SK-N-SH treated with all-trans-retinoic acid at 6 μM for 48 hours (cell line): Measurements from ENCODE around the gene DNAJC5G.

Source experiments
- ATAC-seq: fragments of 200-7000 bp; cut with Tn5 transposase; 3 replicates; pipeline ENCODE4 v1.9.1; 2020; ENCODE audit warnings: mild to moderate bottlenecking, moderate library complexity
- ARNTL ChIP-seq: fragments of 450-650 bp; formaldehyde crosslinking; IDR thresholded peaks from 2 replicates; pipeline ENCODE4 v1.5.0; 2020; ENCODE audit warnings: low read depth, mild to moderate bottlenecking, moderate library complexity, borderline replicate concordance
- BACH2 ChIP-seq: fragments of 250-450 bp; sonication (Bioruptor Pico); IDR thresholded peaks from 2 replicates; pipeline ENCODE4 v1.9.0; 2021; ENCODE audit warnings: mild to moderate bottlenecking, borderline replicate concordance
- CSRNP3 ChIP-seq: fragments of 250-450 bp; sonication (Bioruptor Pico); IDR thresholded peaks from 2 replicates; pipeline ENCODE4 v1.5.1; 2021; ENCODE audit warnings: mild to moderate bottlenecking, moderate library complexity
- ESRRG ChIP-seq: fragments of 250-450 bp; sonication (Bioruptor Pico); IDR thresholded peaks from 2 replicates; pipeline ENCODE4 v1.6.1; 2021; ENCODE audit warnings: mild to moderate bottlenecking
- GLIS3 ChIP-seq: fragments of 250-450 bp; sonication (Bioruptor Pico); IDR thresholded peaks from 2 replicates; pipeline ENCODE4 v1.5.0; 2020; ENCODE audit warnings: mild to moderate bottlenecking, moderate library complexity
- ISL1 ChIP-seq: fragments of 250-450 bp; sonication (Bioruptor Pico); IDR thresholded peaks from 2 replicates; pipeline ENCODE4 v2.1.2; 2022; ENCODE audit warnings: mild to moderate bottlenecking, moderate library complexity
- OSR1 ChIP-seq: fragments of 250-450 bp; sonication (Bioruptor Pico); IDR thresholded peaks from 2 replicates; pipeline ENCODE4 v1.8.0; 2022; ENCODE audit warnings: moderate library complexity, mild to moderate bottlenecking, inconsistent platforms
- POU6F1 ChIP-seq: fragments of 250-450 bp; sonication (Bioruptor Pico); IDR thresholded peaks from 2 replicates; pipeline ENCODE4 v1.8.0; 2021; ENCODE audit warnings: low read depth, mild to moderate bottlenecking, moderate library complexity, borderline replicate concordance
- PPARA ChIP-seq: fragments of 250-450 bp; sonication (Bioruptor Pico); IDR thresholded peaks from 2 replicates; pipeline ENCODE4 v1.5.0; 2020; ENCODE audit warnings: mild to moderate bottlenecking, borderline replicate concordance
- RARB ChIP-seq: fragments of 250-450 bp; sonication (Bioruptor Pico); IDR thresholded peaks from 2 replicates; pipeline ENCODE4 v1.8.0; 2021; ENCODE audit warnings: mild to moderate bottlenecking, moderate library complexity
- SNAI2 ChIP-seq: fragments of 250-450 bp; sonication (Bioruptor Pico); IDR thresholded peaks from 2 replicates; pipeline ENCODE4 v1.5.0; 2020; ENCODE audit warnings: mild to moderate bottlenecking, moderate library complexity
- TCF4 ChIP-seq: fragments of 250-450 bp; sonication (Bioruptor Pico); IDR thresholded peaks from 2 replicates; pipeline ENCODE4 v1.8.0; 2021; ENCODE audit warnings: mild to moderate bottlenecking, moderate library complexity, borderline replicate concordance
- TOX ChIP-seq: fragments of 250-450 bp; sonication (Bioruptor Pico); IDR thresholded peaks from 2 replicates; pipeline ENCODE4 v1.8.0; 2021; ENCODE audit warnings: mild to moderate bottlenecking, moderate library complexity, borderline replicate concordance
- ZFP3 ChIP-seq: fragments of 250-450 bp; sonication (Bioruptor Pico); IDR thresholded peaks from 2 replicates; pipeline ENCODE4 v1.5.0; 2020; ENCODE audit warnings: mild to moderate bottlenecking, moderate library complexity
- ZFP30 ChIP-seq: fragments of 450-650 bp; formaldehyde crosslinking; IDR thresholded peaks from 2 replicates; pipeline ENCODE4 v1.5.0; 2022; ENCODE audit warnings: mild to moderate bottlenecking, moderate library complexity
- ZNF565 ChIP-seq: fragments of 450-650 bp; formaldehyde crosslinking; conservative IDR thresholded peaks from 2 replicates; pipeline ENCODE4 v1.5.0; 2020; ENCODE audit warnings: low read depth, mild to moderate bottlenecking, moderate library complexity
- ZNF70 ChIP-seq: fragments of 450-650 bp; formaldehyde crosslinking; IDR thresholded peaks from 2 replicates; pipeline ENCODE4 v1.5.0; 2020; ENCODE audit warnings: mild to moderate bottlenecking, moderate library complexity
- ZNF8 ChIP-seq: fragments of 450-650 bp; formaldehyde crosslinking; IDR thresholded peaks from 2 replicates; pipeline ENCODE4 v1.5.0; 2020; ENCODE audit warnings: mild to moderate bottlenecking, moderate library complexity
- TF ChIP-seq, protein P1 (sequence below): fragments of 250-450 bp; sonication (Bioruptor Pico); IDR thresholded peaks from 2 replicates; pipeline ENCODE4 v1.5.0; 2020; ENCODE audit warnings: mild to moderate bottlenecking, moderate library complexity
- TF ChIP-seq, protein P2 (sequence below): fragments of 250-450 bp; sonication (Bioruptor Pico); IDR thresholded peaks from 2 replicates; pipeline ENCODE4 v1.8.0; 2020; ENCODE audit warnings: mild to moderate bottlenecking, moderate library complexity, borderline replicate concordance
- TF ChIP-seq, protein P3 (sequence below): fragments of 250-450 bp; sonication (Bioruptor Pico); IDR thresholded peaks from 2 replicates; pipeline ENCODE4 v1.5.1; 2020; ENCODE audit warnings: low read depth, mild to moderate bottlenecking, moderate library complexity

Gene DNAJC5G

DNA sequence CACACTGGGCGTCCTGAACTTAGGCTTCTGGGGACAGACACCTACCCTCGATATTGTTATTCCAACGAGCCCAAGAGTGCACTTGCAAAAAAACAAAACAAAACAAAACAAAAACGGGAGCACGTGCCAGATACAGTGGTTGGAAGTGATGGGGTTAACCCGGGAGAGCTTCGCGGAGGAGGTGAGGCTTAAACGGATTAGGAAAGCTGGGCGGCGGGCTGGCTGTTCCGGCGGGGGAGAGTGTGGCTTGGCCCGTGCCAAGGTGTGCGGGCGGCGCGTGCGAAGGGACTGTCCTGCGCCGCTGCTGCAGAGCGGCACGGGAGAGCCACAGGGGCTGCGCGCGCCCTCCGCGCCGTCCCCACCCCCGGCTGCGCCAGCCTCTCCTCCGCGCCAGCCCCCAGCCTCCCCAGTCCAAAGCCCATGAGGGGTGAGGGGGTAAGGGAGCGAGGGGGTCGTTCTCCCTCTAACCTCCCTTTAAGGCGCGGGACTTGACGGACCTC, 10.9 kb upstream of the DNAJC5G start:
- ATAC-seq: peak; percentile 36
- TF ChIP-seq BACH2 (CRISPR knock-in tag) (no peak), ZFP30 (CRISPR knock-in tag) (no peak), ISL1 (CRISPR knock-in tag) (no peak), ZNF8 (CRISPR knock-in tag) (no peak), ZNF70 (no peak), ZFP3 (CRISPR knock-in tag) (no peak), ARNTL (CRISPR knock-in tag) (no peak), ZNF565 (CRISPR knock-in tag) (no peak), OSR1 (CRISPR knock-in tag) (no peak), CSRNP3 (no peak), POU6F1 (CRISPR knock-in tag) (no peak), SNAI2 (no peak), RARB (CRISPR knock-in tag) (no peak), GLIS3 (CRISPR knock-in tag) (no peak)
- TF ChIP-seq, protein P1, sequence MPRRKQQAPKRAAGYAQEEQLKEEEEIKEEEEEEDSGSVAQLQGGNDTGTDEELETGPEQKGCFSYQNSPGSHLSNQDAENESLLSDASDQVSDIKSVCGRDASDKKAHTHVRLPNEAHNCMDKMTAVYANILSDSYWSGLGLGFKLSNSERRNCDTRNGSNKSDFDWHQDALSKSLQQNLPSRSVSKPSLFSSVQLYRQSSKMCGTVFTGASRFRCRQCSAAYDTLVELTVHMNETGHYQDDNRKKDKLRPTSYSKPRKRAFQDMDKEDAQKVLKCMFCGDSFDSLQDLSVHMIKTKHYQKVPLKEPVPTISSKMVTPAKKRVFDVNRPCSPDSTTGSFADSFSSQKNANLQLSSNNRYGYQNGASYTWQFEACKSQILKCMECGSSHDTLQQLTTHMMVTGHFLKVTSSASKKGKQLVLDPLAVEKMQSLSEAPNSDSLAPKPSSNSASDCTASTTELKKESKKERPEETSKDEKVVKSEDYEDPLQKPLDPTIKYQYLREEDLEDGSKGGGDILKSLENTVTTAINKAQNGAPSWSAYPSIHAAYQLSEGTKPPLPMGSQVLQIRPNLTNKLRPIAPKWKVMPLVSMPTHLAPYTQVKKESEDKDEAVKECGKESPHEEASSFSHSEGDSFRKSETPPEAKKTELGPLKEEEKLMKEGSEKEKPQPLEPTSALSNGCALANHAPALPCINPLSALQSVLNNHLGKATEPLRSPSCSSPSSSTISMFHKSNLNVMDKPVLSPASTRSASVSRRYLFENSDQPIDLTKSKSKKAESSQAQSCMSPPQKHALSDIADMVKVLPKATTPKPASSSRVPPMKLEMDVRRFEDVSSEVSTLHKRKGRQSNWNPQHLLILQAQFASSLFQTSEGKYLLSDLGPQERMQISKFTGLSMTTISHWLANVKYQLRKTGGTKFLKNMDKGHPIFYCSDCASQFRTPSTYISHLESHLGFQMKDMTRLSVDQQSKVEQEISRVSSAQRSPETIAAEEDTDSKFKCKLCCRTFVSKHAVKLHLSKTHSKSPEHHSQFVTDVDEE: no peak
- TF ChIP-seq, protein P2, sequence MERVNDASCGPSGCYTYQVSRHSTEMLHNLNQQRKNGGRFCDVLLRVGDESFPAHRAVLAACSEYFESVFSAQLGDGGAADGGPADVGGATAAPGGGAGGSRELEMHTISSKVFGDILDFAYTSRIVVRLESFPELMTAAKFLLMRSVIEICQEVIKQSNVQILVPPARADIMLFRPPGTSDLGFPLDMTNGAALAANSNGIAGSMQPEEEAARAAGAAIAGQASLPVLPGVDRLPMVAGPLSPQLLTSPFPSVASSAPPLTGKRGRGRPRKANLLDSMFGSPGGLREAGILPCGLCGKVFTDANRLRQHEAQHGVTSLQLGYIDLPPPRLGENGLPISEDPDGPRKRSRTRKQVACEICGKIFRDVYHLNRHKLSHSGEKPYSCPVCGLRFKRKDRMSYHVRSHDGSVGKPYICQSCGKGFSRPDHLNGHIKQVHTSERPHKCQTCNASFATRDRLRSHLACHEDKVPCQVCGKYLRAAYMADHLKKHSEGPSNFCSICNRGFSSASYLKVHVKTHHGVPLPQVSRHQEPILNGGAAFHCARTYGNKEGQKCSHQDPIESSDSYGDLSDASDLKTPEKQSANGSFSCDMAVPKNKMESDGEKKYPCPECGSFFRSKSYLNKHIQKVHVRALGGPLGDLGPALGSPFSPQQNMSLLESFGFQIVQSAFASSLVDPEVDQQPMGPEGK: no peak

GRCh38 chr2:27264753-27265535, 10.3 kb upstream of the DNAJC5G start:
- ATAC-seq: peak; percentile 84
- TF ChIP-seq SNAI2 (peak; percentile 70; the same call in 1 of the 2 replicates), RARB (CRISPR knock-in tag) (no peak), ARNTL (CRISPR knock-in tag) (peak; percentile 77; the same call in 1 of the 2 replicates)
- TF ChIP-seq, protein P2: peak; percentile 68; the same call in 1 of the 2 replicates

- no peak for ATAC-seq
- TF ChIP-seq TOX (CRISPR knock-in tag): no peak
- TF ChIP-seq TCF4 (CRISPR knock-in tag): no peak
- TF ChIP-seq, protein P3, sequence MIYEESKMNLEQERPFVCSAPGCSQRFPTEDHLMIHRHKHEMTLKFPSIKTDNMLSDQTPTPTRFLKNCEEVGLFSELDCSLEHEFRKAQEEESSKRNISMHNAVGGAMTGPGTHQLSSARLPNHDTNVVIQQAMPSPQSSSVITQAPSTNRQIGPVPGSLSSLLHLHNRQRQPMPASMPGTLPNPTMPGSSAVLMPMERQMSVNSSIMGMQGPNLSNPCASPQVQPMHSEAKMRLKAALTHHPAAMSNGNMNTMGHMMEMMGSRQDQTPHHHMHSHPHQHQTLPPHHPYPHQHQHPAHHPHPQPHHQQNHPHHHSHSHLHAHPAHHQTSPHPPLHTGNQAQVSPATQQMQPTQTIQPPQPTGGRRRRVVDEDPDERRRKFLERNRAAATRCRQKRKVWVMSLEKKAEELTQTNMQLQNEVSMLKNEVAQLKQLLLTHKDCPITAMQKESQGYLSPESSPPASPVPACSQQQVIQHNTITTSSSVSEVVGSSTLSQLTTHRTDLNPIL (CRISPR knock-in tag): no peak
- TF ChIP-seq GLIS3 (CRISPR knock-in tag): no peak
- TF ChIP-seq, protein P1: no peak
- no peak for TF ChIP-seq ZNF565 (CRISPR knock-in tag)
- no peak for TF ChIP-seq PPARA (CRISPR knock-in tag)
- TF ChIP-seq ZNF70: no peak
- TF ChIP-seq ESRRG (CRISPR knock-in tag): no peak
- no peak for TF ChIP-seq ZFP30 (CRISPR knock-in tag)
- no peak for TF ChIP-seq ZFP3 (CRISPR knock-in tag)
- no peak for TF ChIP-seq POU6F1 (CRISPR knock-in tag)
Observed at GRCh38 chr2:27265536-27265870, 9.7 kb upstream of the DNAJC5G start.
